Measurements from ENCODE around the gene CYTH1. TPM values are rescaled to one million over a fixed set of nuclear protein-coding genes. Genes with fewer than 3 reads are reported as not detected.

Gene CYTH1
- total RNA-seq, 1 experiment from 2014 or later: 29.6 TPM

DNA sequence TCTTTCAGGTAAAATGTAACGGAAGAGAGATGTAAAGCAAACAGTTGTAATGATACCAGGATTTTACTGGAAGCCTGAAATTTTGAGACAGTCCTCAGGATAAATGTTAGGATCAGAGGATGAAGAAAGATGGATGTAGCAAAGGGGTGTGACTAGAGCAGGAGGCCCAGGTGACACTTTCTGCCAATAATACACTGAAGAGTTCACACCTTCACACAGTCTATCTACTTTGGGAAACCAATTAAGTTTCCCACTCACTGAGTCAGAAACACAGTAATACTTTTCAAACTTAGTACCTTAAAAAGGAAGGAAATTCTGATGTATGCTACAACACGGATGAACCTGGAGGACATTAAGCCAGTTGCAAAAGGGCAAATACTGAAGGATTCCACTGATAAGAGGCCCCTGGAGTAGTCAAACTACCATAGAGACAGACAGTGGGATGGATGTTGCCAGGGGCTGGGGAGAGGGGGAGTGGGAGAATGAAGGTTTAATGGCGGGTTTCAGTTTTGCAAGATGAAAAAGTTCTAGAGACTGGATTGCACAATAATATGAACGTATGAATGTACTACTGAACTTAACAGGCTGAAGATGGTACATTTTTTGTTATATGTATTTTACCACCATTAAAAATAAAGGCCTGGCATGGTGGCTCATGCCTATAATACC is 62.3 kb downstream of the CYTH1 start:
- Histone ChIP-seq H3K4me3 (ENCODE audit: low read depth, low read length) (no peak overlapping the region), H3K36me3 (ENCODE audit: control insufficient read depth, insufficient read depth, low read length) (0 out of 2 replicates have a peak, but pooled peaks cover 1% of the 10 kb centered on the region), H3K9me3 (no peaks in the 10 kb centered on the region), H3K4me1 (peaks cover 18% of the 10 kb centered on the region), H3K27me3 (replicated peaks; ENCODE audit: control insufficient read depth, insufficient read depth, low read length) (no peaks in the 10 kb centered on the region)
- TF ChIP-seq, protein P1, sequence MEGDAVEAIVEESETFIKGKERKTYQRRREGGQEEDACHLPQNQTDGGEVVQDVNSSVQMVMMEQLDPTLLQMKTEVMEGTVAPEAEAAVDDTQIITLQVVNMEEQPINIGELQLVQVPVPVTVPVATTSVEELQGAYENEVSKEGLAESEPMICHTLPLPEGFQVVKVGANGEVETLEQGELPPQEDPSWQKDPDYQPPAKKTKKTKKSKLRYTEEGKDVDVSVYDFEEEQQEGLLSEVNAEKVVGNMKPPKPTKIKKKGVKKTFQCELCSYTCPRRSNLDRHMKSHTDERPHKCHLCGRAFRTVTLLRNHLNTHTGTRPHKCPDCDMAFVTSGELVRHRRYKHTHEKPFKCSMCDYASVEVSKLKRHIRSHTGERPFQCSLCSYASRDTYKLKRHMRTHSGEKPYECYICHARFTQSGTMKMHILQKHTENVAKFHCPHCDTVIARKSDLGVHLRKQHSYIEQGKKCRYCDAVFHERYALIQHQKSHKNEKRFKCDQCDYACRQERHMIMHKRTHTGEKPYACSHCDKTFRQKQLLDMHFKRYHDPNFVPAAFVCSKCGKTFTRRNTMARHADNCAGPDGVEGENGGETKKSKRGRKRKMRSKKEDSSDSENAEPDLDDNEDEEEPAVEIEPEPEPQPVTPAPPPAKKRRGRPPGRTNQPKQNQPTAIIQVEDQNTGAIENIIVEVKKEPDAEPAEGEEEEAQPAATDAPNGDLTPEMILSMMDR (IDR thresholded peaks at IDR 0.05; ENCODE audit: insufficient read depth in 1 of 2, low read depth in 1 of 2, low read length in 1 of 2, severe bottlenecking in 1 of 2, unreplicated experiment in 1 of 2): no peak
- Mint-ChIP-seq H3K27me3 (ENCODE audit: insufficient read depth, unreplicated experiment) (no peaks in the 10 kb centered on the region), H3K4me1 (ENCODE audit: low read depth, unreplicated experiment) (peaks cover 19% of the 10 kb centered on the region), H3K9me3 (ENCODE audit: unreplicated experiment) (no peaks in the 10 kb centered on the region), H3K27ac (ENCODE audit: unreplicated experiment) (no peak overlapping the region), H3K4me3 (ENCODE audit: unreplicated experiment) (no peak overlapping the region), H3K36me3 (ENCODE audit: insufficient read depth, unreplicated experiment) (peaks cover 9% of the 10 kb centered on the region)
- ChIA-PET POLR2A (interaction anchor here (0.6 kb wide), 1 partner anchor 137 kb away, joined by 3 read pairs; no protein-coding TSS in a partner anchor), CTCF (no interaction called here)
- DNase-seq: no peak
- BruUV-seq (replicated peaks): no TSS peak
- intact Hi-C loops (cut with micrococcal nuclease; ENCODE audit: unreplicated experiment): no loop called here

DNA sequence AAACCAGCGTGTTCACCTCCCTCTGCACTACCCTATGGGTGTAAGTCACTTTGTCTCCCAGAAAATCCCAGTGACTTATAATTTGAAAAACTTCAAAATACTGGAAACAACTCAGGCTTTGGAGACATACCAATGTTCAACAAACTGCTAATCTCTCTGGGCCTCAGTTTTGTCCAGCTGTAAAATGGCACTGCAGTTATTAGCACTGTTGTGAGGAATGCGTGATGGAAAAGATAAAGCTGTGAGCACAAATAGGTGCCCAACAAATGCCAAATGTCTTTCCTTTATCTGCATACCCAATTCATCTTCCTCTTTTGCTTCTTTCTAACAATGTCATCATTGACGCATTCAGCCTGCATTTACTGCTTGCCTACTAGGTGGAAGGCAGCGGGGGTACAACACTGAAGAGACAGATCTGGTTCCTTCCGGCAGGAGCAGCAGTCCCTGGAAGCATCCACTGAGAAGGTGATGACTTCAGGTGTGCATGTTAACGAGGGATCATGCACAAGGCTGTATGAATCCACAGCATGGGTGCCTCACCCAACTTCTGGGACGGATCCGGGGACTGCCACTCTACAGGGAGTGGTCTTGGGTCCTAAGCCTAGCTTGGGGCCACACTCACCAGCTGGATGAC is 63.4 kb downstream of the CYTH1 start:
- ChIA-PET POLR2A (no interaction called here), CTCF (no interaction called here)
- H3K27ac Mint-ChIP-seq (ENCODE audit: unreplicated experiment): no peak overlapping the region

DNA sequence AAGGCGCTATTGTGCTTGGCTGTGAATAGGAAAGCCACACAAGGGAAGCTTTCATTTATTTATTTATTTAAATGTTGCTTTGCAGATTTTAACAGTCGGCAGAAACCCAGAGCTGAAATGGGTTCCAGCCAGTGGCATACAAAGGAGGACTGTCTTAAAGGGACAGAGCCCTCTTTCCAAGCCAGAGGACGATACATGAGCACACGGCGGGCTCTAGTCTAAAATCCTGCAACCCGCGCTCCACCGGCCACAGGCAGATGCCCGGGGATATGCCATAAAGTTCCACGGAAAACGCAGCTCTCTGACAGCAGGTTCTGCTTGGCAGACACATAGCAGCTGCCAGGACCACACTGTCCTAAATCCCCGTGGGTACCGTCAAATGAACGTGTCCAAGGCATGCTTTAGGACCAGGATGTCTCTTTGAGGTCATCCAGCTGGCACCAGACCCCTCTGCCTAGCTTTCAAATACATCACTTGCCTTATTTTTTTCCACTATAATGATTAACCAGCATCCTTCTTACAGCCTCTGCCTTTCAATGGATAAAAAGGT is 64.6 kb downstream of the CYTH1 start:
- Histone ChIP-seq H3K27me3 (replicated peaks; ENCODE audit: control insufficient read depth, insufficient read depth, low read length) (no peaks in the 10 kb centered on the region), H3K9me3 (no peaks in the 10 kb centered on the region), H3K4me1 (peaks cover 20% of the 10 kb centered on the region), H3K4me3 (ENCODE audit: low read depth, low read length) (no peak overlapping the region), H3K36me3 (ENCODE audit: control insufficient read depth, insufficient read depth, low read length) (no peaks in the 10 kb centered on the region)
- Mint-ChIP-seq H3K36me3 (ENCODE audit: insufficient read depth, unreplicated experiment) (peaks cover 9% of the 10 kb centered on the region), H3K27me3 (ENCODE audit: insufficient read depth, unreplicated experiment) (no peaks in the 10 kb centered on the region), H3K9me3 (ENCODE audit: unreplicated experiment) (no peaks in the 10 kb centered on the region), H3K27ac (ENCODE audit: unreplicated experiment) (no peak overlapping the region), H3K4me1 (ENCODE audit: low read depth, unreplicated experiment) (peaks cover 23% of the 10 kb centered on the region), H3K4me3 (ENCODE audit: unreplicated experiment) (no peak overlapping the region)
- TF ChIP-seq, protein P1 (IDR thresholded peaks at IDR 0.05; ENCODE audit: insufficient read depth in 1 of 2, low read depth in 1 of 2, low read length in 1 of 2, severe bottlenecking in 1 of 2, unreplicated experiment in 1 of 2): no peak
- POLR2A ChIA-PET: no interaction called here
- BruUV-seq (replicated peaks): no TSS peak
- intact Hi-C loops (cut with micrococcal nuclease; ENCODE audit: unreplicated experiment): no loop called here
- CTCF ChIA-PET: interaction anchor here (0.7 kb wide), 1 partner anchor 220 kb away, joined by 3 read pairs; no protein-coding TSS in a partner anchor
- DNase-seq: no peak

More for the DNA sequence above, 63.4 kb downstream of the CYTH1 start:
- BruUV-seq (replicated peaks): no TSS peak
- 0 out of 2 replicates have a peak, but pooled peaks cover 1% of the 10 kb centered on the region for H3K36me3 ChIP-seq (ENCODE audit: control insufficient read depth, insufficient read depth, low read length)
- TF ChIP-seq, protein P1 (IDR thresholded peaks at IDR 0.05; ENCODE audit: insufficient read depth in 1 of 2, low read depth in 1 of 2, low read length in 1 of 2, severe bottlenecking in 1 of 2, unreplicated experiment in 1 of 2): no peak
- H3K9me3 ChIP-seq: no peaks in the 10 kb centered on the region
- intact Hi-C loops (cut with micrococcal nuclease; ENCODE audit: unreplicated experiment): no loop called here
- H3K9me3 Mint-ChIP-seq (ENCODE audit: unreplicated experiment): no peaks in the 10 kb centered on the region
- no peaks in the 10 kb centered on the region for H3K27me3 Mint-ChIP-seq (ENCODE audit: insufficient read depth, unreplicated experiment)
- no peak overlapping the region for H3K4me3 Mint-ChIP-seq (ENCODE audit: unreplicated experiment)
- no peak overlapping the region for H3K4me3 ChIP-seq (ENCODE audit: low read depth, low read length)
- peaks cover 20% of the 10 kb centered on the region for H3K4me1 ChIP-seq
- H3K27me3 ChIP-seq (replicated peaks; ENCODE audit: control insufficient read depth, insufficient read depth, low read length): no peaks in the 10 kb centered on the region
- DNase-seq: no peak
- H3K36me3 Mint-ChIP-seq (ENCODE audit: insufficient read depth, unreplicated experiment): peaks cover 9% of the 10 kb centered on the region
- peaks cover 23% of the 10 kb centered on the region for H3K4me1 Mint-ChIP-seq (ENCODE audit: low read depth, unreplicated experiment)
